ENCODE measurements around the gene MCM3. TPM values are rescaled to one million over a fixed set of nuclear protein-coding genes. Genes with fewer than 3 reads are reported as not detected.

MCM3 gene
- total RNA-seq, 1 donor from 2014 or later = 213 TPM

GRCh38 chr6:52233005-52233404 is 51.5 kb downstream of the MCM3 start:
- Mint-ChIP-seq H3K4me1 (ENCODE audit: low read depth) (peaks cover 24% of the 10 kb centered on the region), H3K27ac (no peak overlapping the region)

DNA sequence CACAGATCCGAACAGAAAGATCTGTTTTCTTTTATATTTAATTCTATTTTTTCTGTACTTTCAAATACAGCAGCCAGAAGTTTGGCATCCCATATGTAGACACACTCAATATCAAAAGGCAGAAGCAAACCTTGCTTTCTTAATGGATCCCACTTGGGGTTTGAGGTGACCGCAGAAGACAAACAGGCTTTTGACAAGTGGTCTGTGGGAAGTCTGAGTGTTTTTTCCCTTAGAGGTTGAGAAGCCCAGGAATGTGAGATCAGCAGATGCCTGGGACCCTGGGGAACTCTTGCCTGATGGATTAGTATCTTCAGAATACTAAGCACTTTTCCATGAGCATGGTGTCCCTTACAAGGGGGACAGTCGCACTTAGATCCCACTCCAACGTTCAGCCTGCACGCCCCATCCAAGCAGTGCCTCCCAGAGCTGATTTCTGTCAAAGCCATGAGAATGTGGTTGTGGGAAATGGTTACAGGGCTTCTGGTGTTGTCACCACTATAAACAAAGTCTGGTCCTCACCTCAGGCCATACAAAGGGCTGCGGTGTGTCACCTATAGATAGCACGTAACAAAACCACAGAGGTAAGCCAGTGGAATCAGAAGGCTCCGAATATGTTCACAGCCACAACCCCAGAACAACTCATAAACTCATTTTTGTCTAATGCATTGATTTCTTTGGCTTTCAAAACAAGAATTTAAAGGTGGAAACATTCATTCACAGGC is 53.0 kb downstream of the MCM3 start:
- no peak for DNase-seq (ENCODE audit: low spot score)
- peaks cover 37% of the 10 kb centered on the region for H3K4me1 Mint-ChIP-seq (ENCODE audit: low read depth)
- no peak overlapping the region for H3K27ac Mint-ChIP-seq
- H3K36me3 Mint-ChIP-seq (ENCODE audit: low read depth) = no peaks in the 10 kb centered on the region
- peaks cover 61% of the 10 kb centered on the region for H3K27me3 Mint-ChIP-seq (ENCODE audit: low read depth)
- no peaks in the 10 kb centered on the region for H3K9me3 Mint-ChIP-seq
- no peak overlapping the region for H3K4me3 Mint-ChIP-seq (ENCODE audit: low read depth)
- intact Hi-C loops (cut with micrococcal nuclease) = loop anchor here (10.0 kb wide), 1 partner anchor 167 kb away; no protein-coding TSS in a partner anchor

More at GRCh38 chr6:52233005-52233404, 51.5 kb downstream of the MCM3 start:
- intact Hi-C loops (cut with micrococcal nuclease) = loop anchor here (10.0 kb wide), 1 partner anchor 168 kb away; no protein-coding TSS in a partner anchor
- Mint-ChIP-seq H3K9me3 (no peaks in the 10 kb centered on the region), H3K36me3 (ENCODE audit: low read depth) (no peaks in the 10 kb centered on the region), H3K27me3 (ENCODE audit: low read depth) (peaks cover 71% of the 10 kb centered on the region), H3K4me3 (ENCODE audit: low read depth) (no peak overlapping the region)
- no peak for DNase-seq (ENCODE audit: low spot score)

GRCh38 chr6:52230685-52231084 is 53.9 kb downstream of the MCM3 start:
- H3K9me3 Mint-ChIP-seq = no peaks in the 10 kb centered on the region
- intact Hi-C loops (cut with micrococcal nuclease) = loop anchor here (10.0 kb wide), 1 partner anchor 166 kb away; no protein-coding TSS in a partner anchor
- DNase-seq (ENCODE audit: low spot score) = no peak
- peaks cover 59% of the 10 kb centered on the region for H3K27me3 Mint-ChIP-seq (ENCODE audit: low read depth)
- H3K4me1 Mint-ChIP-seq (ENCODE audit: low read depth) = peaks cover 37% of the 10 kb centered on the region
- no peaks in the 10 kb centered on the region for H3K36me3 Mint-ChIP-seq (ENCODE audit: low read depth)
- H3K4me3 Mint-ChIP-seq (ENCODE audit: low read depth) = no peak overlapping the region
- H3K27ac Mint-ChIP-seq = no peak overlapping the region

DNA sequence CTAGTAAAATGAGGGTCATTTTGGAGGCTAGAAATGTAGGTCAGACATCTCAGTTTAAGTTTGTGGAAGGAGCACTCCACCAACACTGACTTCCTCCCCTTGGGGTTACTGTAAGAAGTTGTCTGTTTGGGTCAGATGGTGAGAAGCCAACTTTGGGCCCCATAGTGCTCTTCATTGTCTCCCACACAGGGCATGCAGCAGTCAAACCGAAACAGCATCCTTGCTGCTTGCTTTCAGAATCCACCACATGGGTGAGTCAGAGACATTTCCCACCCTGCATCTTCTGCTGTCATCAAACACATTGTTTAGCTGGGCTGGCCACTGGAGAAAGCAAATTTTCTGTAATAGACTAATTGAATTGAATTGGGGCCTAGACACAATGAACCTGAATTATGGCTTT is 57.0 kb downstream of the MCM3 start:
- Mint-ChIP-seq H3K4me1 (ENCODE audit: low read depth) (peaks cover 37% of the 10 kb centered on the region), H3K36me3 (ENCODE audit: low read depth) (no peaks in the 10 kb centered on the region), H3K4me3 (ENCODE audit: low read depth) (no peak overlapping the region), H3K27me3 (ENCODE audit: low read depth) (peaks cover 60% of the 10 kb centered on the region), H3K27ac (no peak overlapping the region), H3K9me3 (no peaks in the 10 kb centered on the region)
- peak; percentile 71 for DNase-seq (ENCODE audit: low spot score)
- intact Hi-C loops (cut with micrococcal nuclease) = loop anchor here (1.0 to 10.0 kb wide), 5 partner anchors 28 to 767 kb away; partner anchors contain the start of genes GSTA4 and MCM3

- Mint-ChIP-seq H3K36me3 (ENCODE audit: low read depth) (no peaks in the 10 kb centered on the region), H3K4me3 (ENCODE audit: low read depth) (no peak overlapping the region), H3K4me1 (ENCODE audit: low read depth) (peaks cover 19% of the 10 kb centered on the region), H3K27ac (peak overlapping the region; percentile 6), H3K27me3 (ENCODE audit: low read depth) (peaks cover 62% of the 10 kb centered on the region), H3K9me3 (no peaks in the 10 kb centered on the region)
- DNase-seq (ENCODE audit: low spot score) = peak; percentile 36
- intact Hi-C loops (cut with micrococcal nuclease) = loop anchor here (1.0 to 10.0 kb wide), 2 partner anchors 64 to 773 kb away; partner anchors contain the start of gene GSTA4
Measured at GRCh38 chr6:52221302-52221701, 63.2 kb downstream of the MCM3 start.

GRCh38 chr6:52217761-52218160 is 66.8 kb downstream of the MCM3 start:
- no peaks in the 10 kb centered on the region for H3K9me3 Mint-ChIP-seq
- H3K4me1 Mint-ChIP-seq (ENCODE audit: low read depth) = peaks cover 18% of the 10 kb centered on the region
- intact Hi-C loops (cut with micrococcal nuclease) = no loop called here
- DNase-seq (ENCODE audit: low spot score) = no peak
- H3K27me3 Mint-ChIP-seq (ENCODE audit: low read depth) = peaks cover 37% of the 10 kb centered on the region
- no peaks in the 10 kb centered on the region for H3K36me3 Mint-ChIP-seq (ENCODE audit: low read depth)
- no peak overlapping the region for H3K27ac Mint-ChIP-seq
- H3K4me3 Mint-ChIP-seq (ENCODE audit: low read depth) = no peak overlapping the region

DNA sequence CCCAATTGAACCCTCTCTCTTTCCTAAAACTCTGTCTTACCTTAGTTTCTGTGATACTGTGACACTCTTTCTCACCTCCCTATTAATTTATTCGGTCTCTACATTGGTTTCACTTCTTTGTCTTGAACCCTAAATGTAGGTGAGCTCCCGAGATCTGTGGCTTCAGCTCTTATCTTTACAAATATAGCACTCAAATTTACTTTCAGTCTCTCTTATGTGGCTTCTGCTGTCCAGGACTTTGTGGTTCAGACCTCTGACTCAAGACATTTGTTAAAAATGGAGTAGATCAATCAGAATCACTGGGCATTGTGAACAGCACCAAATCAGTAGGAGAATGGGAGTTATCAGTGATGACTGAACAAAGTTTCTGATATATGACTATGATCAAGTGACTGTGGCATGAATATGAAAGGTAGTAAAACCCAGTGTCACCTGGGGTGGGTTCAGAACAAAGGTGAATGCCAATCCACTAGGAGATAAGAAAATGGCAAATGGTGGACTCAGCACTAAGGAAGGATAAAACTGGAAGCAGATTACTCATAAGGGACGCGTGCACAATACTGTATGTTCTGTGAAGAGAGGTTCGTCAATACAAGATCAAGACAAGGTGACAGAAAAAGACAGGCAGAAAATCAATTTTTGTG is 67.5 kb downstream of the MCM3 start:
- Mint-ChIP-seq H3K27ac (no peak overlapping the region), H3K9me3 (no peaks in the 10 kb centered on the region), H3K27me3 (ENCODE audit: low read depth) (peaks cover 39% of the 10 kb centered on the region), H3K4me3 (ENCODE audit: low read depth) (no peak overlapping the region), H3K36me3 (ENCODE audit: low read depth) (no peaks in the 10 kb centered on the region), H3K4me1 (ENCODE audit: low read depth) (peaks cover 15% of the 10 kb centered on the region)
- intact Hi-C loops (cut with micrococcal nuclease) = no loop called here
- DNase-seq (ENCODE audit: low spot score) = no peak

DNA sequence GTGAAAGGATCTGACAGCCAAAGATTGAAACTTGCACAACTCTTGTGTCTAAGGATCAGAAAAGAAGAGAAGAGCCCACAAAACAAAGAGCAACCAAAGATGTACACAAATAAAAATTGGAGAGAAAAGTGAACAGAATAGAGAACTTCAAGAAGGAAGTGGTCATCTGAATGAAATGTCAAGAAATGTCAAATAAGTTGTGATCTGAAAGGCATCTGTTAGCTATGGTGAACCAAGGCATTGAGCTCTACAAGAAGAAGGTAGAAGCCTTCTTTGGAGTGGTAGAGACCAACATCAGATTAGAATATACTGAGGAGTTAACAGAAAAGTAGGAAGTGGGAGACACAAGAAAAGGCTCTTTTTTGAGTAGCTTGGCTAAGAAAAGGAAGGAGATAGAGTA is 68.8 kb downstream of the MCM3 start:
- Mint-ChIP-seq H3K4me1 (ENCODE audit: low read depth) (peaks cover 8% of the 10 kb centered on the region), H3K4me3 (ENCODE audit: low read depth) (no peak overlapping the region), H3K36me3 (ENCODE audit: low read depth) (no peaks in the 10 kb centered on the region), H3K27me3 (ENCODE audit: low read depth) (peaks cover 40% of the 10 kb centered on the region), H3K27ac (no peak overlapping the region), H3K9me3 (no peaks in the 10 kb centered on the region)
- DNase-seq (ENCODE audit: low spot score) = no peak
- intact Hi-C loops (cut with micrococcal nuclease) = no loop called here

Other genes with a start within 250 kb of the MCM3 start
- not detected in 2 replicates for gene PKHD1, start 197.1 kb downstream of the MCM3 start, total RNA-seq
- gene IL17A, start 98.4 kb downstream of the MCM3 start, total RNA-seq = 0.18 TPM in 1 of 2 replicates, not detected in the other
- gene IL17F, start 40.2 kb downstream of the MCM3 start, total RNA-seq = not detected in 2 replicates
- gene PAQR8, start 77.4 kb upstream of the MCM3 start, total RNA-seq = 6.8 and 8.8 TPM in 2 replicates
- gene EFHC1, start 135.6 kb upstream of the MCM3 start, total RNA-seq = 0.67 and 1.6 TPM in 2 replicates